Iris pigment epithelial cell (primary cell): ENCODE data around the gene KIZ.

Experiments
- DNase-seq: peaks from one replicate; pipeline ENCODE4 v3.0.0-alpha.2; 2011; ENCODE audit warnings: low read depth

KIZ gene

GRCh38 chr20:21266191-21266536 is 140.3 kb downstream of the KIZ start:
- no peak for DNase-seq

GRCh38 chr20:21269772-21270171 is 143.9 kb downstream of the KIZ start:
- no peak for DNase-seq

- DNase-seq: no peak
Measured at GRCh38 chr20:21270806-21271205, 144.9 kb downstream of the KIZ start.

GRCh38 chr20:21272279-21272678 is 146.4 kb downstream of the KIZ start:
- DNase-seq: peak; percentile 60

GRCh38 chr20:21272679-21273078 is 146.8 kb downstream of the KIZ start:
- DNase-seq: no peak

GRCh38 chr20:21273755-21274386 is 148.0 kb downstream of the KIZ start:
- no peak for DNase-seq

- DNase-seq: no peak
Measured at GRCh38 chr20:21278829-21279228, 152.9 kb downstream of the KIZ start.

GRCh38 chr20:21279706-21280521 is 154.0 kb downstream of the KIZ start:
- DNase-seq: no peak

GRCh38 chr20:21280522-21281016 is 154.7 kb downstream of the KIZ start:
- DNase-seq: no peak

- DNase-seq: no peak
Measured at GRCh38 chr20:21286775-21287174, 160.9 kb downstream of the KIZ start.

- DNase-seq: no peak
Measured at GRCh38 chr20:21288587-21289370, 162.9 kb downstream of the KIZ start.

GRCh38 chr20:21289651-21290050 is 163.8 kb downstream of the KIZ start:
- DNase-seq: no peak

- no peak for DNase-seq
Measured at GRCh38 chr20:21291026-21291425, 165.1 kb downstream of the KIZ start.

GRCh38 chr20:21294755-21295154 is 168.9 kb downstream of the KIZ start:
- no peak for DNase-seq
